SK-N-SH treated with all-trans-retinoic acid at 6 μM for 48 hours (cell line): Measurements from ENCODE around the gene IL9.

Source experiments
- ARNTL ChIP-seq: fragments of 450-650 bp; formaldehyde crosslinking; IDR thresholded peaks from 2 replicates; pipeline ENCODE4 v1.5.0; 2020; ENCODE audit warnings: low read depth, mild to moderate bottlenecking, moderate library complexity, borderline replicate concordance
- CSDC2 ChIP-seq: fragments of 250-450 bp; sonication (Bioruptor Pico); IDR thresholded peaks from 2 replicates; pipeline ENCODE4 v1.5.0; 2020; ENCODE audit warnings: mild to moderate bottlenecking, moderate library complexity
- GLIS3 ChIP-seq: fragments of 250-450 bp; sonication (Bioruptor Pico); IDR thresholded peaks from 2 replicates; pipeline ENCODE4 v1.5.0; 2020; ENCODE audit warnings: mild to moderate bottlenecking, moderate library complexity
- PPARA ChIP-seq: fragments of 250-450 bp; sonication (Bioruptor Pico); IDR thresholded peaks from 2 replicates; pipeline ENCODE4 v1.5.0; 2020; ENCODE audit warnings: mild to moderate bottlenecking, borderline replicate concordance
- SNAI2 ChIP-seq: fragments of 250-450 bp; sonication (Bioruptor Pico); IDR thresholded peaks from 2 replicates; pipeline ENCODE4 v1.5.0; 2020; ENCODE audit warnings: mild to moderate bottlenecking, moderate library complexity
- ZC3H10 ChIP-seq: fragments of 250-450 bp; sonication (Bioruptor Pico); IDR thresholded peaks from 2 replicates; pipeline ENCODE4 v1.5.1; 2021; ENCODE audit warnings: mild to moderate bottlenecking, moderate library complexity
- TF ChIP-seq, protein P1 (sequence below): fragments of 250-450 bp; sonication (Bioruptor Pico); IDR thresholded peaks from 2 replicates; pipeline ENCODE4 v1.5.1; 2020; ENCODE audit warnings: low read depth, mild to moderate bottlenecking, moderate library complexity
- TF ChIP-seq, protein P2 (sequence below): fragments of 250-450 bp; sonication (Bioruptor Pico); IDR thresholded peaks from 2 replicates; pipeline ENCODE4 v1.8.0; 2020; ENCODE audit warnings: mild to moderate bottlenecking, moderate library complexity, borderline replicate concordance

DNA sequence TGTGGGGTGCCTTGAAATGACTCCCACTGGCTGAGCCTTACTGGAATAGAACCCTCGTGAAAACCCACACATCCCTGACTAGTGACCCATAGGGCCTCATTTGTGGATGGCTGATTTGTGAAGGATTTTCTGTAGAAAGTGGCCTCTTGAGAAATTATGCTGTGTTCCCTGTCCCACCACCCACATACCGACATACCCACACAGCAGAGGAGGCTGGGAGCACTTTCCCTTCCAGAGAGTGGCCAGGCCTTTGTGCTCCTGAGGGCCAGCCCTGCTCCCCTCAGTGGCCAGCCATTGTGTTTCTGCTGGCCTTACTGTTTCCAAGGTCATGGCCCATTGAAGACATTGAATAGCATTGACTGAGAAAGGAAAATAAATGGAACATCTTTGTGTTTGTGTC, 29.6 kb downstream of the IL9 start:
- no peak for TF ChIP-seq PPARA (CRISPR knock-in tag)
- TF ChIP-seq, protein P1, sequence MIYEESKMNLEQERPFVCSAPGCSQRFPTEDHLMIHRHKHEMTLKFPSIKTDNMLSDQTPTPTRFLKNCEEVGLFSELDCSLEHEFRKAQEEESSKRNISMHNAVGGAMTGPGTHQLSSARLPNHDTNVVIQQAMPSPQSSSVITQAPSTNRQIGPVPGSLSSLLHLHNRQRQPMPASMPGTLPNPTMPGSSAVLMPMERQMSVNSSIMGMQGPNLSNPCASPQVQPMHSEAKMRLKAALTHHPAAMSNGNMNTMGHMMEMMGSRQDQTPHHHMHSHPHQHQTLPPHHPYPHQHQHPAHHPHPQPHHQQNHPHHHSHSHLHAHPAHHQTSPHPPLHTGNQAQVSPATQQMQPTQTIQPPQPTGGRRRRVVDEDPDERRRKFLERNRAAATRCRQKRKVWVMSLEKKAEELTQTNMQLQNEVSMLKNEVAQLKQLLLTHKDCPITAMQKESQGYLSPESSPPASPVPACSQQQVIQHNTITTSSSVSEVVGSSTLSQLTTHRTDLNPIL (CRISPR knock-in tag) = no peak
- TF ChIP-seq GLIS3 (CRISPR knock-in tag) = no peak
- TF ChIP-seq, protein P2, sequence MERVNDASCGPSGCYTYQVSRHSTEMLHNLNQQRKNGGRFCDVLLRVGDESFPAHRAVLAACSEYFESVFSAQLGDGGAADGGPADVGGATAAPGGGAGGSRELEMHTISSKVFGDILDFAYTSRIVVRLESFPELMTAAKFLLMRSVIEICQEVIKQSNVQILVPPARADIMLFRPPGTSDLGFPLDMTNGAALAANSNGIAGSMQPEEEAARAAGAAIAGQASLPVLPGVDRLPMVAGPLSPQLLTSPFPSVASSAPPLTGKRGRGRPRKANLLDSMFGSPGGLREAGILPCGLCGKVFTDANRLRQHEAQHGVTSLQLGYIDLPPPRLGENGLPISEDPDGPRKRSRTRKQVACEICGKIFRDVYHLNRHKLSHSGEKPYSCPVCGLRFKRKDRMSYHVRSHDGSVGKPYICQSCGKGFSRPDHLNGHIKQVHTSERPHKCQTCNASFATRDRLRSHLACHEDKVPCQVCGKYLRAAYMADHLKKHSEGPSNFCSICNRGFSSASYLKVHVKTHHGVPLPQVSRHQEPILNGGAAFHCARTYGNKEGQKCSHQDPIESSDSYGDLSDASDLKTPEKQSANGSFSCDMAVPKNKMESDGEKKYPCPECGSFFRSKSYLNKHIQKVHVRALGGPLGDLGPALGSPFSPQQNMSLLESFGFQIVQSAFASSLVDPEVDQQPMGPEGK = no peak
- no peak for TF ChIP-seq ZC3H10 (CRISPR knock-in tag)
- TF ChIP-seq ARNTL (CRISPR knock-in tag) = no peak
- TF ChIP-seq SNAI2 = no peak
- TF ChIP-seq CSDC2 (CRISPR knock-in tag) = no peak
